RWPE2 (cell line): Measurements from ENCODE around the gene ITGB6.
A peak's percentile ranks its signal among the peaks of the same experiment; 100 is the strongest.
"Not testable (repeated sequence)": the region's sequence is repeated elsewhere in the genome, so short reads cannot be mapped to it uniquely, and the experiment has no call there.

Experiments
- ATAC-seq: fragments of 200-7000 bp; cut with Tn5 transposase; 3 replicates; pipeline ENCODE4 v1.9.1; 2021; ENCODE audit warnings: low read depth
- DNase-seq: peaks from one replicate; pipeline ENCODE4 v3.0.0-alpha.2; 2020; ENCODE audit warnings: low spot score
- H3K27ac ChIP-seq: fragments of 450-650 bp; 2 replicates; pipeline ENCODE4 v1.5.1; 2017; ENCODE audit warnings: mild to moderate bottlenecking; ENCODE audit not compliant: poor library complexity, severe bottlenecking
- H3K27me3 ChIP-seq: fragments of 250-450 bp; sonication (Bioruptor Pico); 2 replicates; pipeline ENCODE4 v1.5.1; 2021; ENCODE audit warnings: mild to moderate bottlenecking, moderate library complexity; ENCODE audit not compliant: insufficient read depth, poor library complexity, severe bottlenecking
- H3K36me3 ChIP-seq: fragments of 250-450 bp; sonication (Bioruptor Pico); 2 replicates; pipeline ENCODE4 v1.5.1; 2020; ENCODE audit warnings: low read depth, mild to moderate bottlenecking, moderate library complexity
- H3K4me1 ChIP-seq: fragments of 250-450 bp; sonication (Bioruptor Pico); 2 replicates; pipeline ENCODE4 v1.5.1; 2021; ENCODE audit warnings: mild to moderate bottlenecking, moderate library complexity; ENCODE audit not compliant: insufficient read depth, poor library complexity, severe bottlenecking
- H3K4me3 ChIP-seq: fragments of 250-450 bp; sonication (Bioruptor Pico); 2 replicates; pipeline ENCODE4 v1.5.1; 2021; ENCODE audit warnings: mild to moderate bottlenecking, moderate library complexity; ENCODE audit not compliant: severe bottlenecking
- H3K9me3 ChIP-seq: fragments of 250-450 bp; sonication (Bioruptor Pico); 2 replicates; pipeline ENCODE4 v1.5.1; 2021; ENCODE audit warnings: mild to moderate bottlenecking, moderate library complexity; ENCODE audit not compliant: severe bottlenecking
- CTCF ChIP-seq: fragments of 450-650 bp; IDR thresholded peaks from one replicate; pipeline ENCODE4 v1.5.1; 2017; ENCODE audit warnings: mild to moderate bottlenecking, moderate library complexity; ENCODE audit not compliant: poor library complexity, severe bottlenecking

ITGB6 gene

DNA sequence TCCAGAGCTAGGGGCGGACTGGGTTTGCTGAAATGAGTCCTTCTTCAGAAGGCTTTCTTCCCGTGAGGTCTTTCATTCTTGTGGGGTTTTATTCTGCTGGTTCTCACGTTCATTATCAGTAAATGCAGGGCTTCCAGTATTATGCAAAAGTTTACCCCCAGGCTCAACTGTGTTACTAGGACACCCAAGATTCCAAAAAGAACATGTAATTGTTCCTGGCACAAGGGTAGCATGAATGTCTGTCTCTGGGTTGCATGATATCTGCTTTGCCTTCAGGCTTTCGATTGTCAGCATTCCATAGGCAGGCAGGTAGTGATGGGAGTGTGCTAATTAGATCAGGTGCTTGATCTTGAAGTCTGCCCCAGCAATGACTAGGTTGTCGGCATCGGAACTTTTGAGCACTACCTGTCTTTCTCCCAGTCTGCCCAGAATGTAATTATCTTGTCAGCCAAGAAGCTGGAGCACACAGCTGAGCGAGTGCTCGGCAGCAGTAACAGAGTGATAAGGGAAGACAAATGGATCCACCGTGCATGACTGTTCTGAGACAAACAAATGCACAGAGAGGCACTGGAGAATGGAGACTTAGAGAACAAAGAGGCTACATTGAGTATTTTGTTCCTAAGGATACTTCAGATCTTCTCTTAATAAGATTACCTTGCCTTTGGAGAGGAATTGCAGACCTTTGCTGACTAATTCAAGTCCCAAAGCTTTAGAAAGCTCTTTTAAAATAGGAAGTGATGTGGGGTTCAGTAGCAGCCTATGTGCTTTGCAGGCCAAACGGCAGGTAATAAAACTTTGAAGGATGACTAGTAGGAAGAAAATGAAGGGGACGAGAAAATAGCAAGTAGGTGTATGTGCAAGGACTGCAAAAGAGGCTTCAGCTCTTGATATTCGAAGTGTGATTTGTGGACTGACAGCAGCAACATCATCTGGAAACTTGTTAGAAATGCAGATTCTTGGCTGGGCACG is 41.9 kb downstream of the ITGB6 start:
- peak overlapping the region; percentile 32 for H3K27ac ChIP-seq
- DNase-seq, result no peak
- no peaks in the 10 kb centered on the region for H3K4me1 ChIP-seq

GRCh38 chr2:160156665-160157064 is 43.4 kb downstream of the ITGB6 start:
- H3K27ac ChIP-seq, result peak overlapping the region; percentile 32
- no peak; the same call in 2 of the 3 replicates for ATAC-seq
- no peak overlapping the region for H3K4me3 ChIP-seq
- H3K27me3 ChIP-seq, result no peaks in the 10 kb centered on the region
- no peaks in the 10 kb centered on the region for H3K9me3 ChIP-seq
- H3K36me3 ChIP-seq, result peaks cover 50% of the 10 kb centered on the region
- no peak for TF ChIP-seq CTCF
- no peak for DNase-seq
- H3K4me1 ChIP-seq, result no peaks in the 10 kb centered on the region

More for the DNA sequence above, 41.9 kb downstream of the ITGB6 start:
- H3K9me3 ChIP-seq, result no peaks in the 10 kb centered on the region
- H3K4me3 ChIP-seq, result no peak overlapping the region
- ATAC-seq, result peak; percentile 26; the same call in 2 of the 3 replicates
- TF ChIP-seq CTCF, result no peak
- peaks cover 58% of the 10 kb centered on the region for H3K36me3 ChIP-seq
- no peaks in the 10 kb centered on the region for H3K27me3 ChIP-seq

GRCh38 chr2:160156100-160156499 is 44.0 kb downstream of the ITGB6 start:
- Histone ChIP-seq H3K4me3 (no peak overlapping the region), H3K27me3 (no peaks in the 10 kb centered on the region), H3K9me3 (no peaks in the 10 kb centered on the region), H3K27ac (peak overlapping the region; percentile 32), H3K4me1 (no peaks in the 10 kb centered on the region), H3K36me3 (peaks cover 47% of the 10 kb centered on the region)
- DNase-seq (no peak), ATAC-seq (peak; percentile 35; the same call in 1 of the 3 replicates)
- TF ChIP-seq CTCF, result no peak

GRCh38 chr2:160148419-160148818 is 51.7 kb downstream of the ITGB6 start:
- H3K27me3 ChIP-seq, DNase-seq, H3K9me3 ChIP-seq, ATAC-seq, H3K4me3 ChIP-seq, H3K4me1 ChIP-seq: not testable (repeated sequence)
- Histone ChIP-seq H3K36me3 (peaks cover 58% of the 10 kb centered on the region), H3K27ac (peak overlapping the region; percentile 13)

GRCh38 chr2:160145471-160145870 is 54.6 kb downstream of the ITGB6 start:
- Histone ChIP-seq H3K4me1 (no peaks in the 10 kb centered on the region), H3K4me3 (no peak overlapping the region), H3K27ac (no peak overlapping the region), H3K27me3 (no peaks in the 10 kb centered on the region), H3K36me3 (peaks cover 82% of the 10 kb centered on the region), H3K9me3 (no peaks in the 10 kb centered on the region)
- no peak for DNase-seq
- ATAC-seq, result no peak
- TF ChIP-seq CTCF, result no peak
